Measurements from ENCODE around the gene SPRED1.

GRCh38 chr15:38259134-38259533 is 6.5 kb downstream of the SPRED1 start:
- no peak for TF ChIP-seq CTCF (IDR thresholded peaks at IDR 0.05)
- no peak for TF ChIP-seq POLR2A (IDR thresholded peaks at IDR 0.05)

Data from heart left ventricle (tissue), 13 donors.